ENCODE results near the gene SEMA4D.

GRCh38 chr9:89497257-89497963 is 503 bp downstream of the SEMA4D start:
- no peak for TF ChIP-seq CTCF (IDR thresholded peaks at IDR 0.05; ENCODE audit: insufficient read depth, low read length)
- no peak for TF ChIP-seq POLR2AphosphoS5 (IDR thresholded peaks at IDR 0.05; ENCODE audit: low read depth)

All from HL-60 (cell line).